HG02798 (cell line): ENCODE data around the gene PRSS33.

Experiments used
- ATAC-seq: cut with Tn5 transposase; IDR thresholded peaks from one replicate; pipeline ENCODE4 v1.9.1; 2021; ENCODE audit warnings: mild to moderate bottlenecking; ENCODE audit not compliant: unreplicated experiment, poor library complexity

The PRSS33 gene

DNA sequence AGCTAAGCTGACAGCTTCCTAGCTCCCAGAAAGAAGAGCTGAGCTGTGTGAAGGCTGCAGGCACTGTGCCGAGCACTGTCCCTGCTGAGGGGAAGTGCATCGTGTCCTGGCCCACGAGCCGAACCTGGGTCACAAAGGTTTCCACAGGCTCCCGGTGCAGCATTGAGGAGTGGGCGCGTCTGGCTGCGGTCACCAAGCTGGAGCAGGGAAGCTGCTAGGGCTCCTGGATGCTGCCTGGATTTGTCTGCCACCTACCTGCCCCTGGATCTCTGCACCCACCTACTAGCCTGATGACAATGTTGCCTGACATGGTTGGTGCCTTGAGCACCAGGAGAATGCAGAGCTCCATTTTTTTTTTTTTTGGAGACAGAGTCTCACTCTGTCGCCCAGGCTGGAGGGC lies 41.4 kb downstream of the PRSS33 start:
- no peak for ATAC-seq

DNA sequence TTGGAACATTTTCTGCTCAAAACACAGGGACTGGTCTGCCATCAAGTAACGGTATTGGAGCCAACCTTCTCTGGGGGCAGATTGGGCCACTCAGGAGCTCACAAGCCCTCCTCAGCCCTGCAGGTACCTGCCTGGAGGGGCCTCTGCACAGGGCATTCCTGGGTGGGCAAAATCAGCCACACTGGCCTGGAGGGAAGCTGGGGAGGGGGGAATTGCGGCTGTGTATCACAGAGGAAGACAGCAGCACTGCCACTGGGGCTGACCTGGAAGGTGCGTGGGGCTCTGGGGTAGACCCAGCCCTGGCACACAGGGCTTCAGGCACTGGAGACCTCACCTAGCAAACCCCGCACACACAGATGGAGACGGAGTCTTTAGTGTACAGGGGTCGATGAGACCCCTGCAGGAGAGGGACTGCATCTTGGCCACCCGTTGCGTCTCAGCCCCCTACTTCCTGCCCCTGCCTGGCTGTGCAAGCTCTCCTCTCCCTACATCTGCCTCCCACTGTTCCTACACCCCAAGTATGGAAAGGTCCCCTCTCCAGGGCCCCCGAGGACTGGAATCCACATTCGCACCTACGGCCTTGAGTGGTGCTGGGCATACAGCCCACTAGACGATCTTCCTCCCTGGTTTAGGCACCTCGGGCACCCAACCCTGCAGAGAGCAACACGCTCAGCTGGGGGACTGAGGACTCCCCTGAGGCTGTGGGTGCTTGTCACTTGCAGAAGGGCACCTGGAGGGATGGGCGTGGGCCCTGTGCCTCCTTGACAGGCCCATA lies 42.1 kb downstream of the PRSS33 start:
- no peak for ATAC-seq

GRCh38 chr16:2744711-2745110 lies 42.6 kb downstream of the PRSS33 start:
- no peak for ATAC-seq

- ATAC-seq, result no peak
Observed at GRCh38 chr16:2743007-2743810, 44.2 kb downstream of the PRSS33 start.

DNA sequence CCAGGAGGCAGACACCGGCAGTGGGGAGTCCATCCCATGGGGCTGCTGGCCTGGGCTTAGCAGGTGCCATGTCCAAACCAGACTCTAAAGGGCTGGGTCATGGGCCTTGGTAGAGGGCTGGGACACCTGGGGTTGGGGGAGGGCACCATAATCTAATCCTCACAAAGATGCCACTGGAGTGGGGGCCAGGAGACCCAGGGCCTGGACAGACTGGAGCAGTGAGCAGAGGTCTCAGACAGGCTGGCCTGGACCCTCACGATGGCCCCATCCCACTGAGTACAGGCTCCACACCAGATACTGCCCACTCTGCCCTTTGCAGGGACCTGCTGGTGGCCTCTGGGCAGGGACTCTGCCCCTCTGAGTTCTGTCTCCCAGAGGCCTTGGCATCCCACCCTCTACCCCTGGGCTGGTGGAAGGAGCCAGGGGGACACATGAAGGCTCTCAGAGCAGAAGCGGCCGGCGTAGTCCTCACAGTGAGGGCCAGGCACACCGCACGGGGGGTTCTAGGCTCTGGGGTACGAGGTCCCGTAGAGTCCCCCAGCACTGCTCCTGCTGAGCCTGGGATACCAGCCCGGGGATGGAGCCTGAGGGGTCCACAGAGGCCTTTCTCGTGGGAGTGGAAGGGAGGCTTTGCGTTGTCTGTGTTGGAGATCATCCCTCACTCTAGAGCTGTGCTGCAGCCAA lies 44.9 kb downstream of the PRSS33 start:
- ATAC-seq, result no peak

- ATAC-seq, result no peak
Observed at GRCh38 chr16:2741168-2741567, 46.2 kb downstream of the PRSS33 start.

DNA sequence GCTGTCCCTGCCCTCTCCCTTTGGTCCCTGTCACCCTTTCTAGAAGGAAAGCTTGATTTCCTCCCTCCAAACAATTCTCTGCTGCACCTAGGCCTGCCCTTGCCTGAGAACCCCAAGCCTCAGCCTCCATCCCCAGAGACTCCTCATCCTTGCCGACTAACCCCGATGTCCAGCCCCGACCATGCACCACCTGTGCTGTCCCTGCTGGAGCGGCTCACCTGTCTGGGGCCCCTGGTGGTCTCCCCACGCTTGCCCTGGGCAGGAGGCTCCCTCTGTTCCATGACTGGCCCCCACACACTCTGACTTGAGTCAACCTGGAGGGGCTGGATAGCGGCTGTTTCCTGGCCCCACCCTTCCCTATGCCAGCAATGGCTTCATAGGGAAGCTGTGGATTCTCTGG lies 46.9 kb downstream of the PRSS33 start:
- no peak for ATAC-seq

DNA sequence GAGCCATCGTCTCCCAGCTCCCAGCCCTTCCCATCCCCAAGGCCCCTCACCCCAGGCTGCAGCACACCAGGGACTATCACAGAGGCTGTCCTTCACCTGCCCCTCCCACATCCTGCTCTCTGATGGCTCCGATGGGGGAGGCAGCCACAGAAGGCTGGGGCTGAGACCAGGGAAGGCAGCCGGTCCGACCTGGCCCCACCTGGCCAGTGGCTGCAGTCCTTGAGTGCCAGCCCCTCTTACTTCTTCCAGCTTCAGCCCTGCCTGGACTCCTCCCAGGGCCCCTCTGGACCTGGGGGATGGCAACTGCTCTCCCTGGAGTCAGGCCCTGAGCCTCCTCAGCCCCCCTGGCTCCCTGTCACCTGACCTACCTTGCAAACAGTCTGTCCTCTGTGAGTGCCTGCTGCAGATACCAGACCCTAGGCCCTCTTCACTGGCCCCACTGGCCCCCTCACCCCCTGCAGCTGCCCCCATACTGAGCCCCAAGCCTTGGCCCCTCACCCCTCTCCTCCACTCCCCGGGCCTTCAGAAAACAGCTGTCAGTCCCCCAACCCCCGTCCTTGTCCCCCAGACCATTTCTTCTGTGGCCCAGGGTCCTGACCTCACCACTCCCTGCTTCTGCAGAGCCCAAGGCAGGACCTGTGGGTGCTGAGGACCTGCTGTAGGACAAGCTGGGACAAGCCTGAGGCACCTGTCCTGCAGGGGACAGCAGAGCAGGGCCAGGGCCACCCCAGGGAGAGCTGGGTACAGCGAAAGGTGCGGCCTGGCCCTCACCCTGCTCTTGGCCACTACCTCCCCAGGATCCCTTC lies 47.5 kb downstream of the PRSS33 start:
- no peak for ATAC-seq

DNA sequence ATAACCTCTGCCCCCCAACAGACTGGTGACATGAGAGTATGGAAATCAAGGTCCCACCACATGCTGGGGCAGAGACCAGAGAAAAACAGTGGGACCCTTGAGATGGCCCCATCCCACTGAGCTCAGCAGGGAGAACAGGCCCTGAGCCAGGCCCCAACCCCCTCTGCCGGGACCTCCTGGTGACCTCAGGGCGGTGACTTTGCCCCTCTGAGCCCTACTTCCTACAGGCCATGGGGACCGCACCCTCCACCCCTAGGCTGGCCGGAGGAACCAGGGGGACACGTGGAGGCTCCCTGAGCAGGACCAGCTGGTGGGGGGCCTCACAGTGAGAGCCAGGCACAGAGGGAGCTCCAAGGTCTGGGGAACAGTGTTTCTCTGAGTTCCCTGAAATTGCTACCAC lies 48.7 kb downstream of the PRSS33 start:
- no peak for ATAC-seq

- ATAC-seq, result no peak
Observed at GRCh38 chr16:2737895-2738418, 49.4 kb downstream of the PRSS33 start.

- ATAC-seq, result no peak
Observed at GRCh38 chr16:2737238-2737605, 50.1 kb downstream of the PRSS33 start.

DNA sequence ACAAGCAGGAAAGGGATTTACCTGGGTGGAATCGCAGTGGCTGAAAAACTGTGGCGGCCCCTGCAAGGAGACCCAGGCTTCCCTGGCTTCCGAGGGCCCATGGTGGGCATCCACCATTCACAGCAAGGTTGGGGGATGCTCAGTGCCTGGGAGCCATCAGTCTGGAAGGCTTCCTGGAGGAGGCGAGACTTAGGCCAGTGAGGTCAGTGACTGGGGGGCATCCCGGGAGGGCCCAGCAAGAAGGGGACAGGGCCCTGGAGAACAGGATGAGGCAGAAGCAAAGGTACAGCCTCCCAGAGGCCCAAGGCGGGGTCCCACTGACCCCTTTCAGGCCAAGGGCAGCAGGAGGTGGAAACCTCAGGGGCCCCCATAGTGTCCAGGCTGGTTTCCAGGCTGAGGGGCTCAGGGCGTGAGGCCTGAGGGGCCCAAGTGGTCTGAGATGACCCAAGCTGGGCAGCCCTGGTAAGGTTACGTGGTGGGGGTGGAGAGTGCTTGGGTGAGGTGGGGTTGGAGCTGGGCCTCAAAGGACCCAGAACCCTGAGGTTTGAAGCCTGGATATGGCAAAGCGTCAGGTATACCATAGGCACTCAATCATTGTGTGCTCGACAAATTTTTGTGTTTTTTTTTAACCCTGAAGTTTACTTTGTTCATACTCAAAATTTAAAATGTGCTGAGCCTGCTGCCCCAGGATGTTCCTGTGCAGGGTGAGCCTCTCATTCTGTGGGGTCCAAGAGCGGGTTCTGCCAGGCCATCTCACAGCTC lies 50.7 kb downstream of the PRSS33 start:
- no peak for ATAC-seq

DNA sequence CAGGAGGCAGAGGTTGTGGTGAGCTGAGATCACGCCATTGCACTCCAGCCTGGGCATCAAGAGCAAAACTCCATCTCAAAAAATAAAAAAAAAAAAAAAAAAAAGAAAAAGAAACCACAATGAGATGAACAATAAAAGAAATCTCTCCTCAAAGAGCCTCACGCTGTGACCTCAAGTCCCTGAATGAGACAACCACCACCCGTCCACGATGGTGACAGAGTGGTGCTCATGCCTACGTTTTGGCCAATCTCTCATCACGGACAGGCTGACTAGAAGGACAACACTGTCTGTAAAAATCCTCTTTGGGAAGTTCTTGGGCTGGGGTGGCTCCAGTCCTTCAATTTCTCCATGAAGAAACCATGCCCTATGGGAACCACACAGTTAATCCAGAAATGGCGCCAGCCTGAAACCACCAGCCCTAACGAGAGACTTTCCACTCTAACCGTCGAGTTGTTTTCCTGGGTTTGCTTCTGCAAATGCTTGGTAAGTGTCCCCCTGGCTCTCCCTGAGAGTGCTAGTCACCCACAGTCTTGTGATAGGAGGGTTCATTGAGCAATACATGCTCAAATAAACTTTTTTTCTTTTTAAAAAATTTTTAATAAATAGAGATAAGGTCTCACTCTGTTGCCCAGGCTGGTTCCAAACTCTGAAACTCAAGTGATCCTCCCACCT lies 52.4 kb downstream of the PRSS33 start:
- ATAC-seq, result no peak
